Vagina (tissue), 1 donor: Measurements from ENCODE around the gene OPALIN. TPM values are rescaled to one million over a fixed set of nuclear protein-coding genes. Genes with fewer than 3 reads are reported as not detected.

Source experiments
- total RNA-seq: library from RNA; depleted of rRNA; stranded (reverse); fragments of >200 nt; gene quantifications from one replicate; pipeline ENCODE4 v1.2.3, GENCODE V29; 2016

Gene OPALIN
- total RNA-seq, 1 donor from 2014 or later, result not detected

Other genes with a start within 250 kb of the OPALIN start
- gene ZNF518A, start 228.7 kb downstream of the OPALIN start, total RNA-seq, result 12.5 TPM
- 8.8 TPM for gene BLNK, start 87.4 kb downstream of the OPALIN start, total RNA-seq
- not detected for gene DNTT, start 54.6 kb downstream of the OPALIN start, total RNA-seq
- 0.25 TPM for gene TLL2, start 154.9 kb upstream of the OPALIN start, total RNA-seq
- gene TM9SF3, start 228.0 kb upstream of the OPALIN start, total RNA-seq, result 58.4 TPM